CD4-positive, alpha-beta T cell treated with Interleukin-6 at 100 ng/mL for 8 hours (primary cell): ENCODE results near the gene DCLK1.
"Not testable (repeated sequence)": the region's sequence is repeated elsewhere in the genome, so short reads cannot be mapped to it uniquely, and the experiment has no call there.

Experiments
- DNase-seq: peaks from one replicate; pipeline ENCODE4 v3.0.0-alpha.2; 2020; ENCODE audit warnings: mixed read lengths, low spot score

The DCLK1 gene

DNA sequence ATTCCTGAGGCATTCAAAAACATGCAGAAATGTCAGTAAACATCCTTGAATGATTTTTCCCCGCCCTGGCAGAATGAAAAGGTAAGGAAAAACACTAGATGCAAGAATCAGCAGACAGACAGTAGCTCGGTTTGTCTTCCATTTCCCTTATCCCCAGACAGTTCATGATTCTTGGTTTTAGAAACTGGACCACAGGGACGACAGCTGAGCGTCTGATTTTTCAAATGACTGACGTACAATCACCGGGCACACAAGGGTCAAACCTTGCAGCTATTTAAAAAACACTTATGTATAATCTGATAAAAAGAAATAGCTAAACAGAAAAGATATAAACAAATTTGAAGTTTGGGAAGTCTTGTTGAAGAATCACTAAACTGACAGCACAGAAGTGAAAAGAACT lies 47.1 kb downstream of the DCLK1 start:
- DNase-seq: no peak

DNA sequence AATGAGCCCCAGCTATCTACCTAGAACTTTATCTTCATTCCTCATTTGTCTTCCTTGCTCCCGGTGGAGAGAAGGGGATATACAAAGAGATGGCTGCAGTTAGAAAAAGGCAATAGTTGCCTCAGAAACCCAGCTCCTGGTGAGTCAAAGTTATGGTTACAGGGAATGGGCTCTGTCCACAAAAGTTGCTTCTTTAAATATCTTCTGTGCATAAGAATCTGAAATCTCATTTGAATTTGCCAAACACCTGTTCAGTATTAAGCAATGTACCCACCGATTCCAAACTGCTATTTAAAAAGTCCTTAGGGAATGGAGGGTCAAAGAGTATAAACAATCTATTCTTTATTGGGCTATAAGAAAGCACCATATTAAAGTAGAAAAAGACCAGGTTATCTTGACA lies 48.4 kb downstream of the DCLK1 start:
- DNase-seq: no peak

DNA sequence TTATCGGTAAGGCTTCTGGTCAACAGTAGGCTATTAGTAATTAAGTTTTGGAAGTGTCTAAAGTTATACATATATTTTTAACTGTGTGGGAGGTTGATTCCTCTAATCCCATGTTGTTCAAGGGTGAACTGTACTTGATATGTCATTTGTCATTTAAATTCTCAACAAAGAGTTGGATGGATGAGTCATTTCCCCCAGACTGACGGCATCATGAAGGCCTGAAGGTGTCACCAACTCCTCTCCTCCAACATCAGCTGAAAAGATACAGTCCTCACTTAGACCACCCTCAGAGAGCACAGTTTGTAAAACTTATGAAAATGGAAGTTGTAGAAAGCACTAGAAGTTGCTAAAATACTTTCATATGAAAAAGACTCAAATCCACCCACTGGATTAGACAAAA lies 48.8 kb downstream of the DCLK1 start:
- DNase-seq: no peak

DNA sequence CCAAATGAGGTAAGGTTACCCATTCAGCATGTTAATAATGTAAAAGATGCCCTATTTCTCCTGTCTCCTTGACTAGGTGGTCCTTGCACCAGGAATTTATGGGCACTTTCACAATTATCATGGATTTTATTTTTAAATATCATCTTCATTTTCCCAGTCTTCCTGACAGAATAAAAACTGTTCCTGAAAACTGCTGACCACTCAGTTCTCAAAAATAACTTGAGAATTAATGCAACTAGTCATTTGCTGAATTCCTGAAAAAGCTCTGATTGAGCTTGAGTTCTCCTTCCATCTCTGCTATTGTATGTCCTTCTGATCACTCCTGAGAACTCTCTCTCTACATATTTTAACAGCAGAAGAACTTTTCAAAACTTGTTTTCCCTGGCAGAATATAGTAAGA lies 55.0 kb downstream of the DCLK1 start:
- DNase-seq: no peak

DNA sequence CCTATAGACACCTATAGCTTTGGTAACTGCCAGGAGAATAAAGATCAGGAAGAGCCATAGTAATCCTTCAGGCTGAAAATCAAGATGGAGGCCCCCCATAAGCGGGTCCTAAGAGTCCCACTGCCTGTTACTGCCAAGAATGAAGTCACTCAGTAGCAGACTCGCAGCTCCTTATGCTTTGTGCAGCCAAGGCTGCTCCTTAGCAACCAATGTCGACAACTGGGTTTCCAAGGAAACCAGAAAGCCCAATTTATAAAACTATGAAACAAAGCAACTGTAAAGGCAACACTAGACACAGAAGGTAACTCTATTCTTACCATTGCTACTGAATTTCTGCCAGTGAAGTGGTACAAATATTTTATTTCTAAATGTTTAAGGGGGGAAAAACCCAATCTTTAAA lies 56.5 kb downstream of the DCLK1 start:
- no peak for DNase-seq

DNA sequence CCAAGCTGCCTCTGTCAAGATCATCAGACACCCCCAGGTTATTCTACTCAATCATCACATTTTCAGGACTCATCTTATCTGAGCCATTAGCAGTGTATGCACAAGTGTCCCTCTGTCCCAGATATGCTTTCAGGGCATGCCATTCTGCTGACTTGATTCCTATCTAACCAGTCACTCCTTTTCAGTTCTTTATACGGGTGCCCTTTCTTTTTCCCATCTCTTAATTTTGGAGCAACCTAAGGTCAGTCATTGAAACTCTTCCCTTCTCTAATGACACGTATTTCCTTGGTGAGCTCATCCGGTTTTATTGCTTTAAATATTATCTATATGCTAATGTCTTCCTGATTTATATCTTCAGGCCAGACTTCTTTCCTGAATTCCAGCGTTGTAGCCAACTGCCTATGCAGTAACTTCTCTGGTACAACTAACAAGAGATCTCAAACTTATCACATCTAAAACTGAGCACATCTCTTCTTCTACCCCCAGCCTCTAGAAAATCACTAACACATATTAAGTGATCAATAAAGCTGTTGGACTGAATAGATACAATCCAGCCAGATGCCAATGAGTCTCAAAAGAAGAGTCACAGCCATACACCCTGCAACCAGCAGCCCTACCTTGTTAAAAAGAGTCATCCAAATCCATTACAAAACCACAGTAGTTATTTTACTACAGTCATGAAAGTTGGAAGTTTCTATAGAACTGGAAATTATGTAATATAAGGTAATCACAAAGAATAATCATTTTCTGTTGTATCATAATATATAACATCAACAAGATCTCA lies 58.8 kb downstream of the DCLK1 start:
- no peak for DNase-seq

DNA sequence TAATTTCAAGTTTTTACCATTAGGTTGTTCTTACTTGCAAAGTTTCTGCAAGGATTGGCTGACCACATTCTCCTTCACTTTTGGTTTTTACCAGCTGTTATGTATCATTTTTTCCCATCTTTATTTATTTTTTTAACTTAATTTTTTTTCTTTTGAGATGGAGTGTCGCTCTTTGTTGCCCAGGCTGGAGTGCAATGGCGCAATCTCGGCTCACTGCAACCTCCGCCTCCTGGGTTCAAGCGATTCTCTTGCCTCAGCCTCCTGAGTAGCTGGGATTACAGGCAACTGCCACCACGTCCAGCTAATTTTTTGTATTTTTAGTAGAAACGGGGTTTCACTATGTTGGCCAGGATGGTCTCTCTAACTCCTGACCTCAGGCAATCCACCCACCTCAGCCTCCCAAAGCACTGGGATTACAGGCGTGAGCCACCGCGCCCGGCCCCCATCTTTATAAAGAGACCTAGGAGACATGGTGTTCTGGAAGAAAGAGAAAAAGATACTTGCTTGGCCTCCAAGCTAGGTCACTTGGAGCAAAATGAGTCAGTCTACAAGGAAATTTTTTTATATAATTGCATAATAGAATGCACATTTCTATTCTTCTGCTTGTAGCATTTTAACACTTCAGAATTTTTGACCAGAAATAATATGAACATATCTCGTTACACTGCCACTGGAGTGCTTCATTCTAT lies 60.5 kb downstream of the DCLK1 start:
- not testable (repeated sequence) for DNase-seq

DNA sequence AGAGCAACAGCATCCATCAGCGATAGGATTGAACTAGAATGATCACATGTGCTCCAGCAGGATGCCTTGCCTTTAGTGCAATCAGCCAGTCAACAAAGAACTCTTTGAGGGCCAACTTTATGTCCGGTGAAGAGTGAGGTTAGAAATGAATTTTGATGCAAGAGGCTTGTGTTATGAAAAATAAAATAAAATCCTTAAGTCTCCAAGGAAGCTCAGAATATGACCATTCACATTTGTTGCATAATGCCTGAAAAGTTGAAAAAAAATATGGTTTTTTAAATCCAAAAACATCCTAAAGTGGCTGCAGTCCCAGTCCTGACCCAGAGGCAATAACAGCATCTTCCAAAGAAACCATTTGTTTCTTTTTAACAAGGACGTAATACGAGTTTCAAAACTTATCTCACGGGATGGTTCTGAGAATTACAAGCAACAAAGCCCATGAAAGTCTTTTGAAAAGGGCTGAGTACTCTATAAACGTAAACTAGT lies 61.3 kb downstream of the DCLK1 start:
- DNase-seq: no peak

DNA sequence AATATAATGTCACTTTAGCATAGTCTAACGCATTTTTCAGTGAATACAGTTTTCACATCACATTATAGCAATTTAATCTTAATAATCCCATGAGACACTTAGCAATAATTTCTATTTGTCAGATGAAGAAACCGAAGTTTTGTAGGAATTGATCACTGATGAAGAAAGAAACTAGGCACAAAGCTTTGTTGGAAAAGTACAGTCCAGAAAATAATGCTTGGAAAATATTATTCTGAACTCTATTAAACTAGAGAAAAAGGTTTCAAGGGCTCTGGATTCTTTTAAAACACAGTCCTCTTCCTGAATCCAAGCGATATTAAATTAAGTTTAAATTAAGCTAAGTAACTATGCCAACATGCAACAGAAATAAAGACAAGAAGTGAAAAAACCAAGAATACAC lies 62.2 kb downstream of the DCLK1 start:
- no peak for DNase-seq

DNA sequence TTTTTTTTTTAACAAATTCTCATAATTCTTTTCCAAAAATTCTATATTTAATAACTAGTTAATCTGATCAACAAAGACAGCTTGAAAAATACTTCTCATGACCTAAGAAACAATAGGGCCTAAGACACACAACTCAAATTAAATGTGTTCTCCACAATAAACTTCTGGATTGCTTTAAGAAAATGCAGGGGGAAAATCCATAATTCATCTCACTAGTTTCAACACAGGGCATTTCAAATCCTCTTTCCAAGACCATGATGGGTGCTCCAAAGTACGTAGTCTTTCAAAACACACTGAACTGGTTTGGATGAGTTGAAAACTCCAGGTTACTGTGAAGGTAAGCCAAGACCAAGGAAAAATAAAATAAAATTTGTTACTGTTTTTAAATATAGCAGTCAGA lies 62.6 kb downstream of the DCLK1 start:
- DNase-seq: no peak

DNA sequence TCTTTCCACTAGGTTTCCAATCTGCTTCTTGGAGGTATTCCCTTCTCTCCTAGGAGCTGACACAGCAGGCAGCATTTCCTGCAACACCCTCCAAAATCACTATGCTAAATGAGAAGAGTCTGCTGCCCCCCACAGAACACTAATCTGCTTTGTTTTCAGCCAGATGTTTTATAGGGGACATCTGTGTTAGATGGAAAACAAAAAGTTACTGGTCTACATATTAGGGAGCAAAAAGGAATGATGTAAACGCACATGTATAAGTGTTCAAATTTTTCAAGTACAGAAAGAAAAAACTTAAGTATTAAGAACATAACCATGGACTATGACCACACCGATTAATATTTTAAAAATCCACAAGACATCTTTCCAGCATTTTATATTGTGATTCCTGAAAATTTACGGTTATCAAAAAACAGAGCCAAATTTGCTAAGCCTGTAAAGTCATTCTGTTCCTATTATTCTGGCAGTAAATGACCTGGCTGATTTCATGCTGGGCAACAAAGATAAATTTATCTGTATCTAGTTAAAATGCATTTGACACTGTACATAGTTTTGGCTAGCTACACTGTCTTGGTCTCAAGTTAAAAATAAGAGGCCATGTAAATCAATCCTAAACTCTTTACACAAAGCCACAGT lies 63.3 kb downstream of the DCLK1 start:
- DNase-seq: no peak

DNA sequence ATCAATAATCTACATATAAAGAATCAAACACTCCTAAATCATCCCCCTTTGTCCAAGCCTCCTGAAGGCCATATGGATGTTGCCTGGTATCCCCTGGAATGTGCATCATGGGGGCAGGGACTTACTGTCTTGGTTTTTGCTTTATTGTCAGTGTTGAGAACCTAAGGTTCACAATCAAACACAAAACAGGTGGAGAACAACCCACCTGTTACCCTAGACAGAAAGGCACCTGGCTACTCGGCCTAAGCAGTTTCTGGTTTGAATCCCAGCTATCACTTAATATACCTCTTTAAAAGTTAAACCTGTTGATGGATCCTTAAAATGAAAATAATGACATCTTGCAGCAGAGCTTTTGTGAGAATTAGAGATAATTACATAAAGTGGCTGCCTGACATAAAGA lies 68.9 kb downstream of the DCLK1 start:
- no peak for DNase-seq

DNA sequence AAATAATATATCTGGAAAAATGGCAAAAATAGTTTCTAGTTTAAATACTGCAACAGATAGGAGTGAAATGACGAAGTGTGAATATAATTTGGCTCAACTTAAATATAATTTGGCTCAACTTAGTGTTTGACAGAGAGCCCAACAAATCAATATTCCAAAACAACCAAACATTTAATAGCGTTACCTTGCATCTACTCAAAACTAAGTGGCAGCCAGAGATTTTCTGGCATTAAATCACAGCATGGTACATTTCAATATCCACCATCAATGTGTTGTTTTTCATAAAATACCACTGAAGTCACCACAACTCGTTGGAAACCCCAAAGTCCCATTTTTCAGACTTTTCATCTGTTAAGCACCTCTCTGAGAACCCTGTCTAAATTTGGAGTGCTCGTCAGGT lies 69.6 kb downstream of the DCLK1 start:
- DNase-seq: no peak

DNA sequence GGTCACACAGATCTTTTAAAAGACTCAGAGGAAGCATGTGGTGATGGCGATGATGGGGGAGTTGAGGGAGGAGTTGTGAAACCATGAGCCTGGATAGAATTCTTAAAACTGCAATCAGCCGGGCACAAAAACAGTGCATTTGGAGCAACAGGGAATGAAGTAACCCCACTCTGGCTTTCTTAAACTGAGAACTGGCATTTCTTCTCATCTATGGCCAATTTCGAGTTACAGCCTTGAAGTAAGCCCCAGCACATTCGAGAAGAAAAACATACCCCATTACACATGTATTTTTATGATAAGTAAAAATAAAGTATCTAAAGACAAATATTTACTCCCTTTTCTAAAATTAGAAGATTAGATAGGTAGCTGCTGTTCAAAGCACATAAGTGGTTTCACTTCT lies 70.1 kb downstream of the DCLK1 start:
- no peak for DNase-seq

DNA sequence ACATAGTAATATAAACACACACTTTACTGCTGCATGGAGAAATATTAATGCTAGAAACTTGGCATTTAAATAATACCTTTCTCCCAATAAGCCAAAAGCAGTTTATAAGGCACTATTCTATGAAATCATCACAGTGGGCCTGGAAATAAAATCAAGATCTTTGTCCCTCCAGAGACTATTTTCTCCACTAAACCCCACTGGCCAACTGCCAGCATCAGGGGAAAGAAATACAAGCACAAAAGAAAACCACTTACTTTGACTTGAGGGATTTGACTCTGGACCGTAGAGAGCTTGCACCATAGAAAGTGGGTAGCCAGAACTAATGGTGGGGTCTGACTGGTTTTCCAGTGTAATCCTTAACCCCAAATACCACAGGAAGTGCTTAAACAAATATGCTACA lies 71.9 kb downstream of the DCLK1 start:
- no peak for DNase-seq

DNA sequence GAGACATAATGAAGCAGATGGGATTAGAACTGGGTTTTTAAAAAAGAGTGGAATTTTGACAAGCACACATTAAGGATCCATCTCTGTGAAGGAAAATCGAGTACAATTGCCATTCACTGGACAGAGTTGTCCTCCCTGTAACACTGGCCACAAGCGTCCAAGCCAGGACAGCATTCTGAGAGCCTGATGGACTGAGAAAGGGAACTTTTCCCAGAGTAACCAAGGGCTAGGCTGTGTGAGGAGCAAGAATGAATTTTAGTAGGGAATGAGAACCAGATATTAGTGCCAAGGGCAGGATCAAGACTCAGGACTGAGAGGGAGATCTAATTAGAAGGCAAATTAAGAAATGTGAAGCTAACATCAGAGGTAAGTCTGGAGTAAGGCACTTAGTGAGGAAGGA lies 73.1 kb downstream of the DCLK1 start:
- no peak for DNase-seq

DNA sequence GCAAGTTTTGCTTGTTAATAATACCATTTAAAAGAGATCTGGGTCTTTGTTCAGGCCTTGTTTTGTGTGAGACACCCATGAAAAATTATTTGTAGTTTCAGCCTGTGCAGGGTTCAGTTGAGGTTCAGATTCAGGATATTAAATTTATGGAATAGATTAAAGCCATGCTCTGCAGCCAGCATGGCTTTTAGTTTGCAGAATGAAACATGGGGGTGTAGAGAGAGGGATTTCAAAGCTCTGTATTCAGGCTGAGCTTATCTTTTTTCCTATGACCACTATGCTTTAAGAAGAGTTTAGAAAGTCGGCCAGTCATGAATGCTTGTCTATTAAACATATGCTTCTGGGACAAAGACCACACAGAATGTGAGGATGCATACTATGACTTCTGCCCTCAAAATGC lies 73.6 kb downstream of the DCLK1 start:
- no peak for DNase-seq

DNA sequence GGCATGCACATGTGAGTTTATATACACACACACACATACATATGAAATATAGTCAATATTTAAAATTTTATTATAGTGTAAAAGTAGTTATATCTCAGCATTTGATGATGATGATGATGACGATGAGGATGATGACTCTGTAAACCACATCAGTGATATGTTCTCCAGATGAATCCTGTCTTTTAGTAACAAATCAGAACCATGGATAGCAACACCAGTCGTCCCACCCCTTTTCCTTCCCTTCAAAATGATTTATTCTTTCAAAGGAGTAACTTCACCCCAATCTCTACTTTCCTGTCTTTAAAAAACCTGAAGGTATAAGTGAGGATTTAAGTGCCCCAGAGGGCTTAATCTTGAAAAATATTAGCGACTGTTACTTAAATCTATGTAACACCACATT lies 74.1 kb downstream of the DCLK1 start:
- no peak for DNase-seq

DNA sequence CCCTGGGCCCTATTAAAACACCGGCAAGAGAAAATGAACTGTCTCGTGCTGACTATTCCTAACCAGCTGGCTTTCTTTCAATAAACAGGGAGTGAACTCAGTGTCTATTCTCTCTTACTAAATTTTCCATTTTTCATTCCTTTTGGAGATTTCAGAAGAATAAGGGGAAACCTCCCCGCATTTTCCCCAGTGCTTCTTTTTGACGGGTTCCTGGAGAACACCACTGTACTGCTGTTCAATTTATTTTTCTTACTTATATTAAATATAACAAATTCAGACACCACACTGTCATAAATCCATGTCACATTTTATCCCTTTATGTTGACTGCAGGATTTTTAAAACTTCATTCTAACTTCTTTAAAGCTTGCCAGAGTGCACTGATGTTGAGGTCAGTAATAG lies 75.8 kb downstream of the DCLK1 start:
- DNase-seq: no peak

DNA sequence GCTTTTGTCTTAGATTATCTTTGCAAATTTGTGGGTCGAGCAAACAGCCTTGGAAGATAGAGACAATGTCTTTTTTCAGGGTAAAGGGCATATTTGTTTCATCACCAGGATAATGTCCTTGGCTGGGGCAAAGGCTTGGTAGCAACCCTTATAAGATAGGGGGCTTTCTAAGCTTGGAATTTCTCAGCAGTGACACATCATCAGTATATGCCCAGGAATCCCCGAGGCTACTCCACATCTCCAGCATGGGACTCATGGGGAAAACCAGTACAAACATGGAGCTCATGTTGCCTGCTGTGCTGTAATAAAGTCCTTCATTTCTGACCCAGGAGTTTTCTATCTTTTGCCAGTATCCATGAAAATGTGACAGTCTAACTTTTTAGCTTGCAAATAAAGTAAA lies 77.1 kb downstream of the DCLK1 start:
- DNase-seq: no peak

DNA sequence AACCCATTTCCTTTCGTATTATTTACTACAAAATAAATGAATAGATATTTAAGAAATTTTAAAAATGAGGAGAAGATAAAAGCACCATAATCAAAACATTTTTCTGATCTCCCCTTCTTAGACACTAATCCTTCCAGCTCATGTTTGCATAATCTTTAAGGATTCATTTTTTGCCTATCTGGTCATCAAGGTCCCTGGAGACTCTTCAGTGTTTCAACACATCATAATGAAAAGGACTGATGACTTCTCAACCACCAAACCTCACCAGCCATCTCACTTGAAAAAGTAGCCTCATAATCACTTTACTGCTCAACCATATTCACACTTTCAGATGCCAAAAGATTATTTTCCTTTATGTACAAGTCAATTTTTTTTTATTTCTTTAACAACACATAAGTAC lies 80.1 kb downstream of the DCLK1 start:
- no peak for DNase-seq

DNA sequence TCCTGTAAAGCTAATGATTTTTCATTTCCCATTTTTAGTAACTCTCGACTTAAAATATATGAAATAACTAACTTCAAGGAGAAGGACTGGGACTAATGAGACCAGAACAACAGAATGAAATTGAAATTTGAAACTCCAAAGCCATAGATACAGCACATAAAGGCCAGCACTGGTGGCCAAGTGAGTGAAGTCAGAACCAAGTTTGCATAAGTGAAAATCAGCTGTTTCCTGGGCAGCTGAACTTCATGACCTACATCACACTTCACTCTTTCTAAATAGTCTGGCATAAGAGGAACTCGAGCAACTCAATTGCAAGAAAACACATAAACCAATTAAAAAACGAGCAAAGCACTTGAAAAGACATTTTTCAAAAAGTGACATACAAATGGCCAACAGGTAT lies 84.5 kb downstream of the DCLK1 start:
- DNase-seq: no peak

DNA sequence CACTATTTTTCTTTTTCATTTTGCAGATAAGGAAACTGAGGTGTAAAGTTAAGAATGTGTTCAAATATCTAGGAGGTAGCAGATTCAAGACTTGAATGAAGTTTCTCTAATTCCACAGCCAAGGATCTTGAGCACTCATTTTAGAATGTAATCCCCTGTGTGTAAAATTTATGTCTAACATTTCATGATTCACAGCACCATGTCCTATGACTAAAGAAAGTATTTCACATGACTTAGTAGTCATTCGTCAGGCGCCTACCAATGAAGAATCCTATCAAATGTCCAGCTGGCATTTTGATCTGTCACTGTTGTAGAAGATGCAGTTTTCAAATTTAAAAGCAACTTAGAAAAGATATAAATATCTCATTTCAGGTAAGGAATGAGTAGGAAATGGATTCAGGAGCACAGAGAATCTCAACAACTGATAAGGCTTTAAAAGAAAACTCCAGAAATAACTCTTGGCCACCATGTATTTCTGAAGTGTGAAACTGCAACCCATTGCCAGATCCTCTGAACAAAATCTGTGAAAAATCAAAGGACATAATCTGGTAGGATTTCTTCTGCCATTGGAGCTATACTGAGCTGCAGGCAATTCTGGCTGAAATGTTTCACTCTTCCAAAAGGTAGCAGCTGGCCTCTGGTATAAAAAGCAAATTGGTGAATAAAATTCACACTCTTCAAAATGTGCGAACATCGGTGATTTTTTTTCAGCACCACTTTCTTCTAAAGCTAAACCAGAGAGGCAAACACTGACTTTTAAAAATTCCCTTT lies 92.2 kb downstream of the DCLK1 start:
- DNase-seq: no peak
